ENCODE measurements around the gene CLEC4E. TPM values are rescaled to one million over a fixed set of nuclear protein-coding genes. Genes with fewer than 3 reads are reported as not detected.

Gene CLEC4E
- total RNA-seq, result not detected

GRCh38 chr12:8540831-8541230 is at the start of gene CLEC4E:
TSS of gene CLEC4E (minus strand) at chr12:8540905. CDS start at chr12:8540797, 108 bp downstream.

GRCh38 chr12:8513256-8513655 is 27.4 kb downstream of the CLEC4E start, which contains the start of gene CLEC4D:
TSS of gene CLEC4D (plus strand) at chr12:8513503. CDS start at chr12:8513733, 230 bp downstream.

Other genes with a start within 250 kb of the CLEC4E start
- gene CLEC6A, start 84.9 kb downstream of the CLEC4E start, total RNA-seq, result under 1 TPM in 1 of 2 experiments, not detected in 1; 0.17 TPM
- gene CLEC4D, start 27.4 kb downstream of the CLEC4E start, total RNA-seq, result under 1 TPM in 1 of 2 experiments, not detected in 1; 0.23 TPM
- gene AICDA, start 72.0 kb upstream of the CLEC4E start, total RNA-seq, result under 1 TPM; 0.43 to 0.82 TPM
- not detected for gene MFAP5, start 121.9 kb upstream of the CLEC4E start, total RNA-seq
- gene RIMKLB, start 157.1 kb upstream of the CLEC4E start, total RNA-seq, result 1 to 10 TPM; 7.6 to 9.4 TPM

All from activated naive CD4-positive, alpha-beta T cell treated with anti-CD3 and anti-CD28 coated beads, Interleukin-2, amount 10 ng/mL, durations not matched to agents 5 hours and 36 hours (primary cell).